ENCODE measurements around the gene NF1.

DNA sequence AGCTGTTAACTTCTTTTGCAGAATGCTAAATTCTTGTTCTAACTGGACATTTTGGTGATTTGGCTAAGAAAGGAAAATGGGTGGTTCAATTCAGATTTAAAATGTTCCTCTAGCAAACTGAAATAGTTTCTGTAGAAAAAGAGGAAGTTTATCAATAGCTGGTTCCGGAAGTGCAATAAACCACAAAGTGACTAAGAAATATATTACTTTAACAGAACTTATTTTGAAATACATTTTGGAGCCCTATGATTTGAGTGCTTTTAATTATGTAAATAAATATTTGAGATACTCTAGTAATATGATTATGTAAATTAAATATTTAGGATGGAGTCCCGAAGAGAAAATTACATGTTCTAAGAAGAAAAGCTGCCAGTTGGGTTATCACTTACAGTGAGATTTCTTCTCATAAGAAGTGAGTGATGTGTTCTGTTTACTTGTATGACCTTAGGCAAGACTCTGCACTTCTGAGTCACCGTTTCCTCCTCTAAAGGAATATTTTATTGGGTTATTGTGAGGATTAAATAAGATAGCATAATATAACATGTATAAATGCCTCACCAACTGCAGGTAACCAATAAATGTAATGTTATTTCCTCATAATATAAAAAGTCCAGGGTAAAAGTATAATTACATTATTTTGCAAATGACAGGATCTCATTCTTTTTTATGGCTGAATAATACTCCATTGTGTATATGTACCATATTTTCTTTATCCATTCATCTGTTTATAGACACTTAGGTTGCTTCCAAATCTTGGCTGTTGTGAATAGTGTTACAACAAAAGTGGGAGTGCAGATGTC is 219.4 kb downstream of the NF1 start, which contains the start of gene EVI2B:
- TF ChIP-seq, protein P1, sequence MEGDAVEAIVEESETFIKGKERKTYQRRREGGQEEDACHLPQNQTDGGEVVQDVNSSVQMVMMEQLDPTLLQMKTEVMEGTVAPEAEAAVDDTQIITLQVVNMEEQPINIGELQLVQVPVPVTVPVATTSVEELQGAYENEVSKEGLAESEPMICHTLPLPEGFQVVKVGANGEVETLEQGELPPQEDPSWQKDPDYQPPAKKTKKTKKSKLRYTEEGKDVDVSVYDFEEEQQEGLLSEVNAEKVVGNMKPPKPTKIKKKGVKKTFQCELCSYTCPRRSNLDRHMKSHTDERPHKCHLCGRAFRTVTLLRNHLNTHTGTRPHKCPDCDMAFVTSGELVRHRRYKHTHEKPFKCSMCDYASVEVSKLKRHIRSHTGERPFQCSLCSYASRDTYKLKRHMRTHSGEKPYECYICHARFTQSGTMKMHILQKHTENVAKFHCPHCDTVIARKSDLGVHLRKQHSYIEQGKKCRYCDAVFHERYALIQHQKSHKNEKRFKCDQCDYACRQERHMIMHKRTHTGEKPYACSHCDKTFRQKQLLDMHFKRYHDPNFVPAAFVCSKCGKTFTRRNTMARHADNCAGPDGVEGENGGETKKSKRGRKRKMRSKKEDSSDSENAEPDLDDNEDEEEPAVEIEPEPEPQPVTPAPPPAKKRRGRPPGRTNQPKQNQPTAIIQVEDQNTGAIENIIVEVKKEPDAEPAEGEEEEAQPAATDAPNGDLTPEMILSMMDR (IDR thresholded peaks at IDR 0.05) = no peak
- TF ChIP-seq EP300 (IDR thresholded peaks at IDR 0.05) (no peak), POLR2A (IDR thresholded peaks at IDR 0.05) (no peak)

Measured in tibial nerve (tissue), 4 donors.